Cardiac muscle cell (in vitro differentiated cells and primary cell): ENCODE data around the gene RNF111. TPM values are rescaled to one million over a fixed set of nuclear protein-coding genes. Genes with fewer than 3 reads are reported as not detected.

ENCODE experiments used
- DNase-seq, 2 donors: peaks; one replicate each; pipeline versions ENCODE4 v3.0.0 to v3.0.0-alpha.2; 2010 to 2017; ENCODE audit warnings: low read depth in 1 of 2, low spot score in 1 of 2
- H3K27ac ChIP-seq: fragments of 200-600 bp; sonication (generic); 2 replicates; pipeline ENCODE4 v1.5.1; 2016
- H3K27me3 ChIP-seq: fragments of 200-600 bp; sonication (generic); 2 replicates; pipeline ENCODE4 v1.6.0; 2016; ENCODE audit warnings: control low read depth
- H3K36me3 ChIP-seq: fragments of 200-600 bp; sonication (generic); 2 replicates; pipeline ENCODE4 v1.5.1; 2016; ENCODE audit warnings: control low read depth
- H3K4me1 ChIP-seq: fragments of 200-600 bp; sonication (generic); 2 replicates; pipeline ENCODE4 v1.8.1; 2017; ENCODE audit warnings: low read depth, mild to moderate bottlenecking, mixed run types
- H3K4me3 ChIP-seq: fragments of 200-600 bp; sonication (generic); 2 replicates; pipeline ENCODE4 v1.5.1; 2016; ENCODE audit warnings: mild to moderate bottlenecking
- H3K9me3 ChIP-seq: fragments of 200-600 bp; sonication (generic); 2 replicates; pipeline ENCODE4 v1.5.1; 2017; ENCODE audit warnings: low read depth, mild to moderate bottlenecking, control low read depth
- CTCF ChIP-seq: IDR thresholded peaks from 2 replicates; pipeline ENCODE4 v1.5.1; 2012; ENCODE audit warnings: low read depth, mild to moderate bottlenecking, low read length
- polyA plus RNA-seq: library from polyadenylated mRNA; unstranded; fragments of >200 nt; fragmentation: Nextera tagmentation; extraction: Ambion mirVana; gene quantifications from 2 replicates; pipeline ENCODE4 v1.2.1, GENCODE V29; 2016
- total RNA-seq: library from RNA; depleted of rRNA; stranded (reverse); fragments of >200 nt; gene quantifications from 2 replicates; pipeline ENCODE4 v1.2.3, GENCODE V29; 2016

The RNF111 gene
- total and polyA plus RNA-seq, 2 experiments from 2014 or later = 12.4 to 15.1 TPM

GRCh38 chr15:59111251-59111650 is 123.8 kb downstream of the RNF111 start:
- no peak overlapping the region for H3K27ac ChIP-seq

GRCh38 chr15:59115047-59115446 is 127.6 kb downstream of the RNF111 start:
- peaks cover 7% of the 10 kb centered on the region for H3K4me1 ChIP-seq
- H3K27me3 ChIP-seq = no peaks in the 10 kb centered on the region
- H3K9me3 ChIP-seq = no peaks in the 10 kb centered on the region
- no peak overlapping the region for H3K27ac ChIP-seq
- H3K4me3 ChIP-seq = no peak overlapping the region
- DNase-seq = peak in 1 of 2 donors; percentile 4
- TF ChIP-seq CTCF = no peak
- H3K36me3 ChIP-seq = peaks cover 21% of the 10 kb centered on the region

More at GRCh38 chr15:59111251-59111650, 123.8 kb downstream of the RNF111 start:
- Histone ChIP-seq H3K9me3 (no peaks in the 10 kb centered on the region), H3K36me3 (peaks cover 11% of the 10 kb centered on the region), H3K4me3 (no peak overlapping the region), H3K27me3 (no peaks in the 10 kb centered on the region), H3K4me1 (peaks cover 11% of the 10 kb centered on the region)
- DNase-seq = no peak
- no peak for TF ChIP-seq CTCF

- Histone ChIP-seq H3K27ac (no peak overlapping the region), H3K36me3 (peaks cover 21% of the 10 kb centered on the region), H3K27me3 (no peaks in the 10 kb centered on the region), H3K4me3 (no peak overlapping the region), H3K9me3 (no peaks in the 10 kb centered on the region), H3K4me1 (no peaks in the 10 kb centered on the region)
- peak in 1 of 2 donors; percentile 7 for DNase-seq
- TF ChIP-seq CTCF = no peak
These were observed 128.7 kb downstream of the RNF111 start for GRCh38 chr15:59116141-59116540.

GRCh38 chr15:59116771-59117170 is 129.3 kb downstream of the RNF111 start:
- Histone ChIP-seq H3K27me3 (no peaks in the 10 kb centered on the region), H3K9me3 (no peaks in the 10 kb centered on the region), H3K36me3 (peaks cover 21% of the 10 kb centered on the region), H3K4me1 (no peaks in the 10 kb centered on the region), H3K4me3 (no peak overlapping the region), H3K27ac (no peak overlapping the region)
- no peak for TF ChIP-seq CTCF
- no peak for DNase-seq

- DNase-seq = no peak
- no peak overlapping the region for H3K4me3 ChIP-seq
- H3K27me3 ChIP-seq = no peaks in the 10 kb centered on the region
- H3K27ac ChIP-seq = no peak overlapping the region
- no peaks in the 10 kb centered on the region for H3K4me1 ChIP-seq
- H3K36me3 ChIP-seq = peaks cover 16% of the 10 kb centered on the region
- no peak for TF ChIP-seq CTCF
- no peaks in the 10 kb centered on the region for H3K9me3 ChIP-seq
These were observed 132.2 kb downstream of the RNF111 start for GRCh38 chr15:59119625-59120024.

- Histone ChIP-seq H3K27me3 (no peaks in the 10 kb centered on the region), H3K27ac (no peak overlapping the region), H3K36me3 (peaks cover 15% of the 10 kb centered on the region), H3K4me3 (no peak overlapping the region), H3K4me1 (no peaks in the 10 kb centered on the region), H3K9me3 (no peaks in the 10 kb centered on the region)
- DNase-seq = no peak
- no peak for TF ChIP-seq CTCF
These were observed 133.5 kb downstream of the RNF111 start for GRCh38 chr15:59120937-59121336.
